Epidermal melanocyte (primary cell): Measurements from ENCODE around the gene ICAM5.
A peak's percentile ranks its signal among the peaks of the same experiment; 100 is the strongest.

Source experiments
- DNase-seq: peaks from one replicate; pipeline ENCODE4 v3.0.0; 2011; ENCODE audit warnings: low spot score; ENCODE audit not compliant: insufficient read length

The ICAM5 gene

GRCh38 chr19:10292206-10292788, 2.5 kb downstream of the ICAM5 start:
- peak; percentile 65 for DNase-seq

- no peak for DNase-seq
These were observed 3.3 kb downstream of the ICAM5 start for GRCh38 chr19:10292789-10293636.

- DNase-seq, result no peak
These were observed 4.0 kb downstream of the ICAM5 start for GRCh38 chr19:10293637-10294367.

- no peak for DNase-seq
These were observed 4.6 kb downstream of the ICAM5 start for GRCh38 chr19:10294368-10294697.

- DNase-seq, result no peak
These were observed 5.6 kb downstream of the ICAM5 start for GRCh38 chr19:10295305-10295846.

GRCh38 chr19:10295847-10296591, 6.3 kb downstream of the ICAM5 start:
- DNase-seq, result no peak

- DNase-seq, result no peak
These were observed 10.1 kb downstream of the ICAM5 start for GRCh38 chr19:10299545-10300458.

GRCh38 chr19:10305139-10305806, 15.5 kb downstream of the ICAM5 start:
- DNase-seq, result no peak

- no peak for DNase-seq
These were observed 16.6 kb downstream of the ICAM5 start for GRCh38 chr19:10306327-10306726.

- DNase-seq, result no peak
These were observed 19.7 kb downstream of the ICAM5 start, which contains the start of gene ZGLP1 for GRCh38 chr19:10309423-10309822. TSS of gene ZGLP1 (minus strand) at chr19:10309815.

GRCh38 chr19:10315335-10316214, 25.8 kb downstream of the ICAM5 start, which contains the start of gene FDX2:
TSS of gene FDX2 (minus strand) at chr19:10316015. CDS start at chr19:10315996, 19 bp downstream.
- peak; percentile 99 for DNase-seq

- no peak for DNase-seq
These were observed 26.7 kb downstream of the ICAM5 start for GRCh38 chr19:10316229-10317044.

- DNase-seq, result no peak
These were observed 27.5 kb downstream of the ICAM5 start for GRCh38 chr19:10317045-10317856.

- no peak for DNase-seq
These were observed 28.2 kb downstream of the ICAM5 start for GRCh38 chr19:10317857-10318462.

GRCh38 chr19:10318807-10319682, 29.3 kb downstream of the ICAM5 start:
- no peak for DNase-seq
